Sigmoid colon (tissue), 7 donors: Measurements from ENCODE around the gene PGRMC1. TPM values are rescaled to one million over a fixed set of nuclear protein-coding genes. Genes with fewer than 3 reads are reported as not detected.

Source experiments
- DNase-seq: peaks from one replicate; pipeline ENCODE4 v3.0.0-alpha.2; 2019
- H3K27ac ChIP-seq, 4 donors: fragments of 200-600 bp; sonication (generic); one replicate each; pipeline ENCODE4 v1.5.1; 2016 to 2019; ENCODE audit warnings: mild to moderate bottlenecking in 1 of 4
- H3K27me3 ChIP-seq, 3 donors: fragments of 200-600 bp; sonication (generic); one replicate each; pipeline ENCODE4 v1.5.1; 2019; ENCODE audit warnings: mild to moderate bottlenecking in 1 of 3
- H3K36me3 ChIP-seq, 4 donors: fragments of 200-600 bp; sonication (generic); one replicate each; pipeline ENCODE4 v1.5.1; 2016 to 2019
- H3K4me1 ChIP-seq, 4 donors: fragments of 200-600 bp; sonication (generic); one replicate each; pipeline ENCODE4 v1.5.1; 2017 to 2019
- H3K4me3 ChIP-seq, 4 donors: fragments of 200-600 bp; sonication (generic); one replicate each; pipeline ENCODE4 v1.5.1; 2017 to 2019; ENCODE audit warnings: mild to moderate bottlenecking in 2 of 4, moderate library complexity in 1 of 4
- H3K9me3 ChIP-seq, 4 donors: fragments of 200-600 bp in 3 of 4; sonication (generic) in 3 of 4; one replicate each; pipeline versions ENCODE4 v1.5.1 to v1.6.1; 2013 to 2019
- CTCF ChIP-seq, 4 experiments: fragments of 450-650 bp in 3 of 4; fragments of 200-600 bp in 1 of 4; IDR thresholded peaks; one replicate each; pipeline ENCODE4 v1.5.1; 2016 to 2019; ENCODE audit warnings: antibody characterized with exemption in 4 of 4, mild to moderate bottlenecking in 3 of 4, moderate library complexity in 2 of 4
- EP300 ChIP-seq, 4 donors: sonication (generic); formaldehyde crosslinking; IDR thresholded peaks; one replicate each; pipeline ENCODE4 v1.6.1; 2017; ENCODE audit warnings: antibody characterized with exemption in 4 of 4
- POLR2A ChIP-seq, 2 donors: fragments of 450-650 bp; IDR thresholded peaks; one replicate each; pipeline ENCODE4 v1.6.1; 2016; ENCODE audit warnings: antibody characterized with exemption in 2 of 2, mild to moderate bottlenecking in 2 of 2, moderate library complexity in 2 of 2
- POLR2AphosphoS5 ChIP-seq, 4 donors: sonication (generic); formaldehyde crosslinking; IDR thresholded peaks; one replicate each; pipeline ENCODE4 v1.6.1; 2017; ENCODE audit warnings: antibody characterized with exemption in 4 of 4
- WGBS, 2 donors: extraction: QIAGEN DNeasy Blood & Tissue Kit; methylation state at CpG; one replicate each; pipeline ENCODE4 v1.1.7; 2013; 5-methylcytosine and 5-hydroxymethylcytosine counted together
- intact Hi-C: fragments of 100-400 bp; cut with DNase I; formaldehyde crosslinking; loops from one replicate; pipeline ENCODE4 v1.15.1; 2023
- polyA plus RNA-seq, 3 donors: library from polyadenylated mRNA; stranded (reverse); fragments of 200-250 nt; gene quantifications; one replicate each; pipeline ENCODE4 v1.2.3, GENCODE V29; 2013
- total RNA-seq, 4 donors: library from RNA; depleted of rRNA; stranded (reverse); fragments of >200 nt; gene quantifications; one replicate each; pipeline ENCODE4 v1.1.0, GENCODE V29; 2016
- donor health status: healthy with polysubstance abuse.
- donor health status: Bipolar disorder and iron deficiency.
- donor health status: healthy.

PGRMC1 gene
- total and polyA plus RNA-seq, 7 donors = 33.0 to 159 (median 104) TPM

DNA sequence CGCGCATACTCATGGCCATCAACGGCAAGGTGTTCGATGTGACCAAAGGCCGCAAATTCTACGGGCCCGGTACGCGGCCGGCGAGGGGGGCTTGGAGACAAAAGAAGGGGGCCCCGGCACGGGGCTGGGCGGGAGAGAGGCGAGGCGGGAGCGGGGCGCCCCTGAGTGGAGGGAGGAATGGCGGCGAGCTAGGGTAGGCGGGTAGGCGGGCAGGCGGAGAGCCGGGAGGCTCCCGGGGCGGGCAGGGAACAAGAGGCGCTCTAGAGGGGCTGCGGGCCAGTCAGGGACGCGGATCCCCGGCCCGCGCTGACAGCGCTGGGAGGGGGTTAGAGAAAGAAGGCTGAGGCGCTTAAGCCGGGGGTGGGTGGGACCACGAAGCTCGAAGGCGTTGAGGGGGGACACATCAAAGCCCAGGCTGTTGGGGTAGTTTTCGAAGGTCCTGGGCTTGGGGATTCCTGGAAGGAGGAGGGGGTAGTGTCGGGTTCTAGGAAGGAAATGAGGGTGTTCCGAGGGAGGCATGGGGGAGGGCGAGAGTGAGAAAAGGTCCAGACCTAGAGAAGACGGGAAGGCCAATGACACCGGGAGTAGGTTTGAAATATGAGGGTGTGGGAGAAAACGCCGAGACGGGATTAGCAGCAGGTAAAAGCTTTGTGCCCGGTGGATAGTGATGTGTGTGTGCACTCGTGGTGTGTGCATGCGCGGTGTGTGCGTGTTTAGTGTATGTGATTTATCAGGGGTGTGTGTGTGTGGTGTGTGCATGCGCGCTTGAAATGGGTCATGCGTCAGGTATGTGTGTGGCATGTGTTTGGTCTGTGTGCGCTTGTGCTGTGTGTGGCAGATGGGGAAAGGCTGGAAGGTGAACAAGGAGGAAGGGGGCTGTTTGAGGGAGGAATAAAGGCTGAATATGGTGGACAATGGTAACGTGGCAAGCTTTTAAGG, 807 bp downstream of the PGRMC1 start:
- no peaks in the 10 kb centered on the region for H3K9me3 ChIP-seq
- peak overlapping the region; percentile 66 to 81 (median 72) for H3K4me3 ChIP-seq
- intact Hi-C loops = loop anchor here (5.0 to 10.0 kb wide), 4 partner anchors 160 to 892 kb away; partner anchors contain the start of genes DOCK11, SLC25A43, SLC25A5 and WDR44
- WGBS, 2 donors = 1% methylated on average over 58 of the region's 58 CpGs
- H3K36me3 ChIP-seq = no peaks in the 10 kb centered on the region
- no peak for TF ChIP-seq EP300 (IDR thresholded peaks at IDR 0.05)
- peak in 2 of 4 donors; percentile 14 to 34 for TF ChIP-seq POLR2AphosphoS5 (IDR thresholded peaks at IDR 0.05)
- TF ChIP-seq CTCF (IDR thresholded peaks at IDR 0.05) = no peak
- H3K27ac ChIP-seq = peak overlapping the region; percentile 81 to 90 (median 88)
- peaks cover 0 to 14% (median 5%) of the 10 kb centered on the region in 4 donors for H3K4me1 ChIP-seq
- DNase-seq = peak; percentile 74
- H3K27me3 ChIP-seq = no peaks in the 10 kb centered on the region

GRCh38 chrX:119237562-119237942, 1.5 kb downstream of the PGRMC1 start:
- Histone ChIP-seq H3K4me3 (peak overlapping the region; percentile 66 to 81 (median 72)), H3K36me3 (peaks cover 0 to under 1% (median 0%) of the 10 kb centered on the region in 4 donors), H3K4me1 (peaks cover 0 to 14% (median 5%) of the 10 kb centered on the region in 4 donors), H3K27ac (peak overlapping the region in 3 of 4 donors; percentile 87 to 90 (median 88)), H3K9me3 (no peaks in the 10 kb centered on the region), H3K27me3 (no peaks in the 10 kb centered on the region)
- WGBS, 2 donors = 10 to 50% methylated on average over 6 of the region's 6 CpGs
- TF ChIP-seq POLR2AphosphoS5 (IDR thresholded peaks at IDR 0.05) (no peak), POLR2A (IDR thresholded peaks at IDR 0.05) (no peak), EP300 (IDR thresholded peaks at IDR 0.05) (no peak), CTCF (IDR thresholded peaks at IDR 0.05) (no peak)
- intact Hi-C loops = loop anchor here (5.0 to 10.0 kb wide), 4 partner anchors 160 to 893 kb away; partner anchors contain the start of genes DOCK11, SLC25A43, SLC25A5 and WDR44
- no peak for DNase-seq

- H3K4me1 ChIP-seq = peaks cover 0 to 14% (median 5%) of the 10 kb centered on the region in 4 donors
- TF ChIP-seq EP300 (IDR thresholded peaks at IDR 0.05) (no peak), POLR2A (IDR thresholded peaks at IDR 0.05) (no peak), CTCF (IDR thresholded peaks at IDR 0.05) (no peak), POLR2AphosphoS5 (IDR thresholded peaks at IDR 0.05) (no peak)
- no peaks in the 10 kb centered on the region for H3K27me3 ChIP-seq
- H3K4me3 ChIP-seq = no peak overlapping the region
- no peaks in the 10 kb centered on the region for H3K9me3 ChIP-seq
- H3K27ac ChIP-seq = no peak overlapping the region
- peaks cover 0 to 11% (median 0%) of the 10 kb centered on the region in 4 donors for H3K36me3 ChIP-seq
- no peak for DNase-seq
- intact Hi-C loops = loop anchor here (5.0 to 10.0 kb wide), 4 partner anchors 159 to 894 kb away; partner anchors contain the start of genes DOCK11, SLC25A43, SLC25A5 and WDR44
- WGBS, 2 donors = 53 to 86% methylated on average over 3 of the region's 3 CpGs
These were observed 2.5 kb downstream of the PGRMC1 start for GRCh38 chrX:119238557-119238956.

DNA sequence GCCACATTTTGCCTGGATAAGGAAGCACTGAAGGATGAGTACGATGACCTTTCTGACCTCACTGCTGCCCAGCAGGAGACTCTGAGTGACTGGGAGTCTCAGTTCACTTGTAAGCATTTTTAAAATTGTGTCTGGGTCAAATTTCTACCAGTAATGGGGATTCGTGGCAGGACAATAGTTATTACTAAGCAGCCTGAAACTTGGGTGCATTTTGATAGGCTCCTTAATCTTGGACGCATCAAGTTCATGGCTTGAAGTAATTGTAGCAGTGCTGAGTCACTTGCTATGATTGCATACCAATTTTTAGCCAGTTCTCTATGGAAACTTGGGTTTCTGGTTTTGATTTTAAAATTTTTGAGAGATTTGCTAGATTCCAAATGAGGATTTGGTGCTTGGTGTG, 4.3 kb downstream of the PGRMC1 start:
- Histone ChIP-seq H3K36me3 (peaks cover 0 to 15% (median 0%) of the 10 kb centered on the region in 4 donors), H3K4me1 (peaks cover 0 to 14% (median 5%) of the 10 kb centered on the region in 4 donors), H3K9me3 (no peaks in the 10 kb centered on the region), H3K27me3 (no peaks in the 10 kb centered on the region), H3K27ac (peak overlapping the region in 2 of 4 donors; percentile 29 to 43), H3K4me3 (no peak overlapping the region)
- intact Hi-C loops = no loop called here
- 79 to 86% methylated on average over 3 of the region's 3 CpGs for WGBS, 2 donors
- no peak for TF ChIP-seq POLR2AphosphoS5 (IDR thresholded peaks at IDR 0.05)
- no peak for TF ChIP-seq CTCF (IDR thresholded peaks at IDR 0.05)
- TF ChIP-seq POLR2A (IDR thresholded peaks at IDR 0.05) = no peak
- no peak for TF ChIP-seq EP300 (IDR thresholded peaks at IDR 0.05)
- DNase-seq = no peak
